Anterior cingulate cortex (tissue), 58 donors: ENCODE results near the gene POLE2.
"Not testable (repeated sequence)": the region's sequence is repeated elsewhere in the genome, so short reads cannot be mapped to it uniquely, and the experiment has no call there.

Source experiments
- DNase-seq, 58 donors: peaks; one replicate each; lab custom pipeline; 2025; lab: John Stamatoyannopoulos, UW

Gene POLE2

DNA sequence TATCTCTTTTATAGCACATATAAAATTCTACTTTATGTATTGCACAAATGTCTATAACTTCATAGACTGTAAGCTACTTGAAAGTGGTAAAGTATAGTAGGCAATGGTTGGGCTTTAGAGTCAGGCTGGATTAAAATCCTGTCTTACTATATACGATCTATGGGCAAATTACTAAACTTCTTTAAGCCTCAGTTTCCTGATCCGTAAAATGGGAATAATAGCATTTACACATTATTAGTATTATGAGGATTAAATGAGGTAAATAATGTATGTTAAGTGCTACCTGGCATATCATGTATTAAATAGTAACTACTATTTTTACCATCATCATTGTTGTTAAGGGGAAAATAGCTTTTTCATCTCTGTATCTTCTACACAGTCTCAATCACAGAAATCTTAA, 14.4 kb downstream of the POLE2 start:
- no peak for DNase-seq

DNA sequence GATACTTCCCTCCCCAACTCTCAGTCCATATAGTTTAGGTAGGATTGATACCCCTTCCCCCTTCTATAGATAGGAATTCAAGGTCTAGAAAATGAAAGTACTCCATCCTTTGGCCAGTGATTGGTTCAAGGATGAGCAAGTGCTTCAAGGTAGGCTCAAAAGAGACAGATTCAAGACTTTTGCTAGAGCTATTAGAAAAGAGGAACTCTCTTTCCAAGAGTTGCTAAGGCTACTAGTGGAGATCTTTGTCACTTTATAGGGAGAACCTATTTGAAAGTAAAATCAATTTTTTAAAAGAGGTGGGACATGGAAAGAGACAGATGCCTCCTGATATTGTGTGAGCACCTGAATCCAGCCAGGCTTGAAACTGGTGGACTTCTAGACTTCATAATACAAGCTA, 17.5 kb downstream of the POLE2 start:
- no peak for DNase-seq

DNA sequence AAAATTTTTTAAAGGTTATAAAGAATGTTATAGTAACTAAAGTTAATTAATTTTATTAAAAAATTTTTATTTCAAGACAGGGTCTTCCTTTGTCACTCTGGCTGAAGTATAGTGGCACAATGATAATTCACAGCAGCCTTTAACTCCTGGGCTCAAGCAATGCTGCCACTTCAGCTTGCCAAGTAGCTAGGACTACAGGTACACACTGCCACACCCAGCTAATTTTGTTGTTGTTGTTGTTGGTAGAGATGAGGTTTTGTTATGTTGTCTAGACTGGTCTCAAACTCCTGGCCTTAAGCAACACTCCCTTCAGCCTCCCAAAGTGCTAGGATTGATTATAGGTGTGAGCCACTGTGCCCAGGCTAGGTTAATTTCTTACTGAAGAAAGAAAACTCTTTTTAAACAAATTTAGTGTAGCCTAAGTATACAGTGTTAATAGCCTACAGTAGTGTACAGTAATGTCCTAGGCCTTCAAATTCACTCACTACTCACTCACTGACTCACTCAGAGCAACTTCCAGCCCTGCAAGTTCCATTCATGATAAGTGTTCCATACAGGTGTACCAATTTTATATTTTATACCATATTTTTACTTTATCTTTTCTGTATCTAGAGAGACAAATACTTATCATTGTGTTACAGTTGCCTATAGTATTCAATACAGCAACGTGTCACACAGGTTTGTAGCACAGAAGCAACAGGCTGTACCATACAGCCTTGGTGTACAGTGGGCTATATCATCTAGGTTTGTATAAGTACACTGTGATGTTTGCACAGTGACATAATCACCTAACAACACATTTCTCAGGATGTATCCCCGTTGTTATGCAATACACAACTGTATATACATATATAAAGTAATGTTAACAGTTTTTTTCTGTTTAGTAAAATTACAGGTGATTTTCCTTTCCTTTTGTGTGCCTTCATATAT, 28.2 kb downstream of the POLE2 start:
- no peak for DNase-seq

GRCh38 chr14:49657500-49657899, 30.5 kb downstream of the POLE2 start:
- not testable (repeated sequence) for DNase-seq

DNA sequence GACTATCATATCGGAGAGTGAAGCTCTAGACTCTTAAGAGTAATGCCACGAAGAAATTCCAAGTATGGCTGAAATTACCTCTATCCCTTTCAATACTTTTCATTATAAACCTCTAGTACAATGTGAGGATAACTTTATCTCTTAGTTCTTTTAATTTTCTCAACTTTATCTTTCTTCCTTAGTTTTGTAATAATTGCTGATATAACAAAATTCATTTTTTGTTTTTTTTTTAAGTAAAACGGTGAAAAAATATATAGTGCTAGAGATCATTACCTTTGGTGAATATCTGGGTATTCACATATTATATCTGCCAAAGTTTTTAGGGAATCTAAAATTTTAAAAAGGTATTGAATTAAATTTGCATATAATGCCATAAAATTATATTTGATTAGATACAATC, 33.5 kb downstream of the POLE2 start:
- no peak for DNase-seq

DNA sequence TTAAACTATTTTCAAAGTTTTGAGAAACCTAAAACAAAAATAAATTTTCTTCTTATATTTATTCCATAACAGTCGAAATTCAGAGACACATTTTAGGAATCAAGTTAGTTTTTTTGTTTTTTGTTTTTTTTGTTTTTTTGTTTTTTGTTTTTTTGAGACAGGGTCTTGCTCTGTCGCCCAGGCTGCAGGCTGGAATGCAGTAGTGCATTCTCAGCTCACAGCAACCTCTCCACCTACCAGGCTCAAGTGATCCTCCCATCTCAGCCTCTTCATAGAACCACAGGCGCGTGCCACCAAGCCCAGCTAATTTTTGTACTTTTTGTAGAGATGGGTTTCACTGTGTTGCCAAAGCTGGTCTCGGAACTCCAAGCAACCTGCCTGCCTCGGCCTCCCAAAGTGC, 34.5 kb downstream of the POLE2 start:
- DNase-seq, result no peak

DNA sequence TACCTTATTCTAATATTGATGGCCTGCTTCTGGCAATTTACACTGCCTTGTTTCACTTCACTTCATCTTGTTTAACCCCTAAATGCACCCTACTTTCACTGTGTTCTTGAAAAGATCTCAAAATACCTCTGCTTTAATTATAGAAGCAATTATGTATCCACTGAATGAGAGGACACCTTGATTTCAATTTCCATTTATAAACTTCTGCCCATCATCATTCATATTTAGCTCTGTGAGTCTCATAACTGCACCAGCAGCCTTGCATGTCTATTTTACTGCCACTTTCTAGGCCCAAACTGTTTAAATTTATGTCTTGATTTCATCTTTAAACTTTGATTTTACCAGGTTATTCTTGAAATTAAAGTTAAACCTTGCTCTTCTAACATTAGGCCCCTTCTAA, 45.9 kb downstream of the POLE2 start:
- DNase-seq, result no peak

DNA sequence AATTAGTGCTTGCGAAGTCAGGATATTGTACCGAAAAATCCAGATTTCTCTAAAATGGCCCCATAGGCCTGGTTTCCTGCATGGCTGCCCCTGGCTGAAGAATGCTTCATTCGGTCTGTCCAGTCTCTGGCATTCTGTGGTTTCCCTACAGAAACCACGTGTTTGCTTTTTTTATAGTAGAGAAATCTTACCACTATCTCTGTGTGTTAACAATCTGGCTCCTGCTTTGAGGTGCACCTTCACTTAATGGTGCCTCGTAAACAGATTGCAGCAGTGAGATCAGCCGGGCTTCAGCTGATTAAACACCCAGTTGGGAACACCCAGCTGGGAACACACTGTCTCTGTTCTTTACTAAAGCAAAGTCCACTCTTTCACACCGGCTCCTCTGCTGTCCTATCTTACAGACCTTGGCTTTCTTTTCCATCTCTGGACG, 46.3 kb downstream of the POLE2 start:
- peak in 7 of 58 donors; percentile 5 to 32 (median 12) for DNase-seq

DNA sequence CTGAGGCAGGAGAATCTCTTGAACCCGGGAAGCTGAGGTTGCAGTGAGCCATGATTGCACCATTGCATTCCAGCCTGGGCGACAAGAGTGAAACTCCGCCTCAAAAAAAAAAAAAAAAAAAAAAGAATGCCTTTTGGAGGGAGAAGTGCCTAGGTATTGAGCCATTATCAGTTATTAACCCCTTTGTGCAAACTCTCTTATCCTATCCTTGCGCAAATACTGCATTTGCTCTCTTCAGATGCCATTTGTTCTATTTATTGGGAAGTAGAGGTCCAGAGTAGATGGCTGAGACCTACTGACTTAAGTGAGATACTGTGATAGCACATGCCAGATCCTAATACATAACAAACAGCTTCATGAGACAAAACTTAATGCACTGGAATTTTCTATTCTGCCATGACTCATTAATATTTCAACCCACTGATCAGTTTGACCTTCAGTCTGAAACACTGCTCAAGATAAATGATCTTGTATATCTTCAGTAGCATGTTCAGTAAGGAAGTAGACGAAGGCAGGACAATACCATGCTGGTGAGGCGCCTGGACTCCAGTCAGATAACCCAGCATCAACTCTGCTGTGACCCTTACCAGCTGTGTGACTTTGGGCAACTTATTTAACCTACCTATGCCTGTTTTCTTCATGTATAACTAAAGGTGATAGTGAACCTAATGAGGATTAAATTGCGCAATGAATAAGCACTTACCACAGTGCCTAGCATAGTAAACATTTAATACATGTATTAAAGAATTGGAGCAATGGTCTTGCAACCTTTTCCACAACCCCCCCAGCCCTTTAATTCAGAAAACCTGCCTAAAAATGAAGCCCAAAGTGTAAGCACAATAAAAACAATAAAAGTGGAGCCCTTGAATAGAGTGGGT, 47.2 kb downstream of the POLE2 start:
- no peak for DNase-seq

GRCh38 chr14:49637534-49638078, 50.4 kb downstream of the POLE2 start:
- DNase-seq, result no peak

- DNase-seq, result no peak
Observed at GRCh38 chr14:49636866-49637265, 51.1 kb downstream of the POLE2 start.

DNA sequence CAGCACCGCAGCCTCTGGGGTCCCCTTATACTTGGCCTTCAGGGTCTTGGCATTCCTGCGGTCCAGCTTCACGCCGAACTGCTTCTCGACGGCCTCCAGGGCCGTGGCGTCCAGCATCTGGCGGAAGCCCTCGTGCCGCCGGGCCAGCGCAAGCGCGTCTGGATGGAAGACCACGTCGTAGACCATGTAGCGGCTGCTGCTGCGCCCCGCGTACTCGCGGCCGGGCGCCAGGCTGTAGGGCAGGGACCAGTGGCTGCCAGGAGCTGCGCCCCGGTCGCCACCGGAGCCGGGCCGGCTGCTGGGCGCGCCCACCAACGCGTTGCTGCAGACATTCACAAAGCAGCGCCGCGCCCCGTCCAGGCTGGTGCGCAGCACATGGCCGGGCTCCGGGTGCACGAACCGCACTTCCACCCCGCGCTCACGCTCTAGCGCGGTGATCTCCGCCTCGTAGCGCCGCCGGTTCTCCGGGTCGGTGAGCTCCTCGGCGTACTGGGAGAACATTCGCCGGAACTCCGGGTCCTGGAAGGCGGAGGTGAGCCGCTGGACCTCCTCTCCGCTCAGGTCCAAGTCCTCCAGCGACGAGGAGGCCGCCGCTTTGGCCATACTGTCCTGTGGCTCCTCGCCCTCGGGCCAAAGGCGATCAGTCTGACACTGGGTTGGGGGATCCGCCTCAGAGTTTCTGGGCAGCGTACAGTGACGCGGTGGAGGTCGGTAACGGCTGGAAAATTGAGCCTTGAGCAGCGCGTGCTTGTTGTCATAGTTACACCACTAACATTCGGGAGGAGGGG, 53.3 kb downstream of the POLE2 start, which contains the start of gene DNAAF2:
Gene DNAAF2, minus strand, starts transcription at position 698 of the 788 bp plus-strand sequence. Its CDS starts 95 bp downstream, at position 603.
- DNase-seq, result peak in 48 of 58 donors; percentile 10 to 76 (median 48)

- peak; percentile 40 to 96 (median 91) for DNase-seq
Observed at GRCh38 chr14:49633640-49634546, 54.1 kb downstream of the POLE2 start.

DNA sequence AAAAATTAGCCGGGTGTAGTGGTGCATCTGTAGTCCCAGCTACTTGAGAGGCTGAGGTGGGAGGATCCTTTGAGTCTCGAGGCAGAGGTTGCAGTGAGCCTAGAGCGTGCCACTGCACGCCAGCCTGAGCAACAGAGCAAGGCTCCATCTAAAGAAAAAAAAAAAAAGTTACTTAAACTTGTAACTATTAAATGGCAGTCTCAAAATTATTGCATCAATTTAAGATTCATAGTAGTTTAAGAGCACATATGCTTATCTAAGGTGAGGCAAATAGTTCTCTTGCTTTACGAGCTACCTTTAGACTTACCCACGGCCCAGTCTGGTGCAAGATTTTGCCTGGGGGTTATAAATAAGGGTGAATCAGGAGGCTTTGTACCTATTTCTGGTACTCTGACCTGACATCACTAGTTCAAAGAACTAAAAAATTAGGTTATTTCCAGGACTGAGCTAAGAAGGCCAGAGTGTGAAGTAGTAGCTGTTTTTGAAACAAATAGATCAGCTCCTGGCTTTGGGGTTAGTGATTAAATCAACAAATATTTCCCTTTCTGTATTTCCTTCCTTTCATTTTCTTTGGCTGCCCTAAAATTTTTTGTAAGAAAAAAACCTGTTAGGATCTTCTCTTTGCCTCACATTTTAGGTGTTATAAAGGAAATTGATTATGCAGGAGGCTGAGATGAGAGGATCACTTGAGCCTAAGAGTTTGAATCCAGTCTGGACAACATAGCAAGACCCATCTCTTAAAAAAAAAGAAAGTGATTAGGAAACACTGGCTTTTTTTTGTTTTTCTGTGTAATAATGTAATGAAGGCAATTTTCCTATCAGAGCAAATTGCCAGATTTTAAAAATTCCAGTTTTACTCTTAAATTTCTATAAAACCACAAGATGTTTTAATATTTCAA, 63.8 kb downstream of the POLE2 start:
- DNase-seq, result no peak

DNA sequence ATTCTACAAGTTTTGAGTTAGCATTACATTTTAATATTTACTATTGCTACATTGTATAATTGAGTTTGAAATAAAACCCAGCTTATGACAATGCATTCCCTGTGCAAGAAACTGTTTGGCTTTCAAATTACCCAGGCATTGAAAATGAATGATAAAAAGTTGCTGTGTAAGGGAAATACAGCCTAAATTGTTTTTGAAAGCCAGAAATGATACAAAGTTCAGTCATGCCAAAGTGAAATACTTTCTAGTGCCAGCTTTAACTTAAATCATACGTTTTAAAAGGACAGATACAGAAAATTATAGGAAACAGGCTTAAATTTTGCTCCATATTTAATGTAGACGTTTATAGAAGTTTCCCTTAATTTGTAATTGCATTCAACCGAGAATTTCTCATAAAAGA, 64.6 kb downstream of the POLE2 start:
- no peak for DNase-seq

- no peak for DNase-seq
Observed at GRCh38 chr14:49622022-49622607, 65.9 kb downstream of the POLE2 start.

DNA sequence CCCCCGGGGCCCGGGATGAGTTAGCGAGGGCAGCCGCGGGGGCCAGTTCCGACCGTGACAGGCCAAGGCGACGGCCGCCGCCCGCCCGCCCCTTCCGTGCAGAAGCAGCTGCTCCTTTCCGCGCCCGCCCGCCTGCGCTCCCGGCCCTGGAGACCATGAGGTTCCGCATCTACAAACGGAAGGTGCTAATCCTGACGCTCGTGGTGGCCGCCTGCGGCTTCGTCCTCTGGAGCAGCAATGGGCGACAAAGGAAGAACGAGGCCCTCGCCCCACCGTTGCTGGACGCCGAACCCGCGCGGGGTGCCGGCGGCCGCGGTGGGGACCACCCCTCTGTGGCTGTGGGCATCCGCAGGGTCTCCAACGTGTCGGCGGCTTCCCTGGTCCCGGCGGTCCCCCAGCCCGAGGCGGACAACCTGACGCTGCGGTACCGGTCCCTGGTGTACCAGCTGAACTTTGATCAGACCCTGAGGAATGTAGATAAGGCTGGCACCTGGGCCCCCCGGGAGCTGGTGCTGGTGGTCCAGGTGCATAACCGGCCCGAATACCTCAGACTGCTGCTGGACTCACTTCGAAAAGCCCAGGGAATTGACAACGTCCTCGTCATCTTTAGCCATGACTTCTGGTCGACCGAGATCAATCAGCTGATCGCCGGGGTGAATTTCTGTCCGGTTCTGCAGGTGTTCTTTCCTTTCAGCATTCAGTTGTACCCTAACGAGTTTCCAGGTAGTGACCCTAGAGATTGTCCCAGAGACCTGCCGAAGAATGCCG, 66.7 kb downstream of the POLE2 start:
- DNase-seq, result peak in 42 of 58 donors; percentile 17 to 80 (median 53)
